Right atrium auricular region (tissue), 2 donors: ENCODE measurements around the gene ADORA1. TPM values are rescaled to one million over a fixed set of nuclear protein-coding genes. Genes with fewer than 3 reads are reported as not detected.

Source experiments
- DNase-seq: peaks from one replicate; pipeline ENCODE4 v3.0.0-alpha.2; 2019; ENCODE audit warnings: low spot score
- H3K27ac ChIP-seq, 2 donors: fragments of 200-600 bp; sonication (generic); 1 replicate in 1 of 2; 2 replicates in 1 of 2; pipeline ENCODE4 v1.5.1; 2016 to 2019
- H3K27me3 ChIP-seq, 2 donors: fragments of 200-600 bp; sonication (generic); one replicate each; pipeline versions ENCODE4 v1.5.1 to v1.6.0; 2017 to 2019
- H3K36me3 ChIP-seq: fragments of 200-600 bp; sonication (generic); one replicate; pipeline ENCODE4 v1.5.1; 2016
- H3K4me1 ChIP-seq, 2 donors: fragments of 200-600 bp; sonication (generic); one replicate each; pipeline versions ENCODE4 v1.5.1 to v1.6.0; 2017 to 2019
- H3K4me3 ChIP-seq, 2 donors: fragments of 200-600 bp; sonication (generic); 1 replicate in 1 of 2; 2 replicates in 1 of 2; pipeline ENCODE4 v1.5.1; 2017 to 2019; ENCODE audit warnings: mild to moderate bottlenecking in 1 of 2, moderate library complexity in 1 of 2
- H3K9me3 ChIP-seq, 2 donors: fragments of 200-600 bp; sonication (generic); one replicate each; pipeline ENCODE4 v1.5.1; 2019
- total RNA-seq, 2 donors: library from RNA; depleted of rRNA; stranded (reverse); fragments of >200 nt; gene quantifications; one replicate each; pipeline ENCODE4 v1.1.0, GENCODE V29; 2016
- TF ChIP-seq, protein P1 (sequence below), 2 donors: fragments of 200-600 bp; sonication (generic); IDR thresholded peaks; one replicate each; pipeline ENCODE4 v1.5.1; 2019; ENCODE audit warnings: antibody characterized with exemption in 2 of 2

The ADORA1 gene
- total RNA-seq, 2 donors from 2014 or later: 9.4 to 15.1 TPM

DNA sequence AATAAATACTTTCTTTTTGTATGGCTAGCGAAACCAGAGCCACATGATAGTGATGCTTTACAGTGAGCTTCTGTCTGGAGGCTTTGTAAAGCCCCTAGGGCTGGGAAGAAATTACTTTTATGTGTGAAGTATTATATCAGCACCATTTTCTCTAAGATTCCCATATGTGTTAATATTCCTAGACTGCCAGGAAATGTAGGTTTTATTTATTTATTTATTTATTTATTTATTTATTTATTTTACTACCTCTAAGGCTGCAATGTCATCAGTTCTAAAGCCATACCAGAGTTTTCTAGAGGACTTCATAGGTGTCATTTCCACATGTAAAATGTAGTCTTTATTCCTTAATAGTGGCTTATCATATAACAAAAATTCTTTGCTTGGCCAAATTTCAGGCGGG lies 63.4 kb downstream of the ADORA1 start:
- TF ChIP-seq, protein P1, sequence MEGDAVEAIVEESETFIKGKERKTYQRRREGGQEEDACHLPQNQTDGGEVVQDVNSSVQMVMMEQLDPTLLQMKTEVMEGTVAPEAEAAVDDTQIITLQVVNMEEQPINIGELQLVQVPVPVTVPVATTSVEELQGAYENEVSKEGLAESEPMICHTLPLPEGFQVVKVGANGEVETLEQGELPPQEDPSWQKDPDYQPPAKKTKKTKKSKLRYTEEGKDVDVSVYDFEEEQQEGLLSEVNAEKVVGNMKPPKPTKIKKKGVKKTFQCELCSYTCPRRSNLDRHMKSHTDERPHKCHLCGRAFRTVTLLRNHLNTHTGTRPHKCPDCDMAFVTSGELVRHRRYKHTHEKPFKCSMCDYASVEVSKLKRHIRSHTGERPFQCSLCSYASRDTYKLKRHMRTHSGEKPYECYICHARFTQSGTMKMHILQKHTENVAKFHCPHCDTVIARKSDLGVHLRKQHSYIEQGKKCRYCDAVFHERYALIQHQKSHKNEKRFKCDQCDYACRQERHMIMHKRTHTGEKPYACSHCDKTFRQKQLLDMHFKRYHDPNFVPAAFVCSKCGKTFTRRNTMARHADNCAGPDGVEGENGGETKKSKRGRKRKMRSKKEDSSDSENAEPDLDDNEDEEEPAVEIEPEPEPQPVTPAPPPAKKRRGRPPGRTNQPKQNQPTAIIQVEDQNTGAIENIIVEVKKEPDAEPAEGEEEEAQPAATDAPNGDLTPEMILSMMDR (IDR thresholded peaks at IDR 0.05): no peak
- H3K27me3 ChIP-seq: no peaks in the 10 kb centered on the region
- H3K27ac ChIP-seq: no peak overlapping the region
- DNase-seq: no peak
- no peaks in the 10 kb centered on the region for H3K9me3 ChIP-seq
- H3K4me1 ChIP-seq: peaks cover 0 to 7% of the 10 kb centered on the region in 2 donors
- H3K4me3 ChIP-seq: no peak overlapping the region
- no peaks in the 10 kb centered on the region for H3K36me3 ChIP-seq

DNA sequence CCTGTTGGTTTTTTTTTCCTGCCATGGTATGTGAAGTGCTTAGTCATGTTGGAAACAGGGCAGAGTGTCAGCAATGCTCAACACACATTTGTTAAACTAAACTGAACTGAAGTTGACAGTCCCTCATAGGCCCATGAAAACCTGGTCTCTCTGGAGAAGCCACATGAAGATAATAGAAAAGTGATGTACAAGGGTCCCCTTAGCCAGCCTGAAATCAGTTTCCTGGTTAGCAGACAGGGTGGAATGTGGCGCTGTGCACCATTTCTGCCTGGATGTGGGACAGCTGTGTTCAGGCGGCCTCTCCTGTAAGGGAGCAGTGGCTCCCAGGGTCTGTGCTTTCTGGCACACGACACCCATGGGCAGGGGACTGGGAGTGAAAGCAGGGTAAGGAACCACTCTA lies 68.8 kb downstream of the ADORA1 start:
- H3K4me1 ChIP-seq: peaks cover 0 to 24% of the 10 kb centered on the region in 2 donors
- H3K36me3 ChIP-seq: no peaks in the 10 kb centered on the region
- no peaks in the 10 kb centered on the region for H3K9me3 ChIP-seq
- TF ChIP-seq, protein P1 (IDR thresholded peaks at IDR 0.05): no peak
- no peaks in the 10 kb centered on the region for H3K27me3 ChIP-seq
- no peak for DNase-seq
- no peak overlapping the region for H3K27ac ChIP-seq
- no peak overlapping the region for H3K4me3 ChIP-seq

DNA sequence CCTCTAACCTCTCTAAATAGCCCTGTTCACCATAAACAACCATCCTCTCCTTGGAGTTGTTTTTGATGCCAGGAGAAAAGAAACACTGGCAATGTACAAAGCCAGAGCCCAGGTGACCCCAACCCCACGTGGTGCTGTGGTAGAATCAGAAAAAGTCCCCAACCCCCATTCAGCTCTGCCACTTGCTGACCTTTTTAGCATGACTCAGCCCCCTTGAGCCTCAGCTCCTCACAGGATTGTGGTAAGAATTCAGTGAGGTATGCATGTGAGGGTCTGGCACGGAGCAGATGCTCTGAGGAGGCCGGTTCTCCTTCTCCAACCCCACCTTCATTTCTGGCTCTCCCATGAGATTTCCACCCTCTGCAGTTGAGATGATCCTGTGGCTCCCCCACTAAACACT lies 70.1 kb downstream of the ADORA1 start:
- DNase-seq: no peak
- Histone ChIP-seq H3K4me1 (peaks cover 0 to 25% of the 10 kb centered on the region in 2 donors), H3K27me3 (no peaks in the 10 kb centered on the region), H3K27ac (no peak overlapping the region), H3K4me3 (no peak overlapping the region), H3K36me3 (no peaks in the 10 kb centered on the region), H3K9me3 (no peaks in the 10 kb centered on the region)
- TF ChIP-seq, protein P1 (IDR thresholded peaks at IDR 0.05): no peak

DNA sequence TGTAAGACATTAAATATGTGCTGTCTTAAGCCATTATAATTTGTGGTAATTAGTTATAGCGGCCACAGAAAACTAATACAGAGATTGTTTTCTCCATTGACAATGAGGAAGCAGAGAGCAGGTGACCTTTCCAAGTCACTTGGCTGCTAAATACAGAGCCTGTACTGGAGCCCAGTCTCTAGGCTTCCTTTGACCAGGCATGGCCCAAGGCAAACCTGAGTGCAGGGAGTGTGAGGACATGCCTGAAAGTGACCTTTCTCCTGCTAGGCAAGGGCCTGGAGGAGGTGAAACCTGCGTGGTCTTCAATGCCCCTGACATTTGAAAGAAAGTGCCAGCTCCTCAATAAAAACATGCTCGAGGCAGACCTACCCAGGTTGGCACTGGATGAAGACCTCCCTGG lies 71.5 kb downstream of the ADORA1 start:
- no peak overlapping the region for H3K27ac ChIP-seq

DNA sequence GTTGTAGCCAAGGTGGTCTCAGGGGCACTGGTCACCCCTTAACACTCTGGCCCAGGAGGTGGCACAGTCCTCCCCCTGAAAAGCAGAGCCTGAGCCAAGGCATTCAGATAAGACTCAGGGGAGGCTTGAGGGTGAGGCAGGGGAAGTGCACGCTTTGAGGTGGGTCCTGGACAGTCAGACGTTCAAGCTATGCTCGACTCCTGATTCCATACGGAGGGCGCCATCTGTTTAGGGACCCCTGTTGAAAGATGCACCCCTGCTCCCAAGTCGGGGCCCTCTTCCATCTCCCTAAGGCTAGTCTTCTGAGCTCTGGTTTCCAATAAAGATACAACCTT lies 71.9 kb downstream of the ADORA1 start:
- no peak for DNase-seq
- Histone ChIP-seq H3K27ac (peak overlapping the region; percentile 52 to 76), H3K4me1 (peaks cover 0 to 32% of the 10 kb centered on the region in 2 donors), H3K4me3 (no peak overlapping the region), H3K27me3 (no peaks in the 10 kb centered on the region), H3K9me3 (no peaks in the 10 kb centered on the region), H3K36me3 (no peaks in the 10 kb centered on the region)
- TF ChIP-seq, protein P1 (IDR thresholded peaks at IDR 0.05): no peak

More for the DNA sequence above, 71.5 kb downstream of the ADORA1 start:
- H3K4me3 ChIP-seq: no peak overlapping the region
- peaks cover 0 to 32% of the 10 kb centered on the region in 2 donors for H3K4me1 ChIP-seq
- DNase-seq: no peak
- H3K9me3 ChIP-seq: no peaks in the 10 kb centered on the region
- no peaks in the 10 kb centered on the region for H3K27me3 ChIP-seq
- H3K36me3 ChIP-seq: no peaks in the 10 kb centered on the region
- TF ChIP-seq, protein P1 (IDR thresholded peaks at IDR 0.05): no peak

DNA sequence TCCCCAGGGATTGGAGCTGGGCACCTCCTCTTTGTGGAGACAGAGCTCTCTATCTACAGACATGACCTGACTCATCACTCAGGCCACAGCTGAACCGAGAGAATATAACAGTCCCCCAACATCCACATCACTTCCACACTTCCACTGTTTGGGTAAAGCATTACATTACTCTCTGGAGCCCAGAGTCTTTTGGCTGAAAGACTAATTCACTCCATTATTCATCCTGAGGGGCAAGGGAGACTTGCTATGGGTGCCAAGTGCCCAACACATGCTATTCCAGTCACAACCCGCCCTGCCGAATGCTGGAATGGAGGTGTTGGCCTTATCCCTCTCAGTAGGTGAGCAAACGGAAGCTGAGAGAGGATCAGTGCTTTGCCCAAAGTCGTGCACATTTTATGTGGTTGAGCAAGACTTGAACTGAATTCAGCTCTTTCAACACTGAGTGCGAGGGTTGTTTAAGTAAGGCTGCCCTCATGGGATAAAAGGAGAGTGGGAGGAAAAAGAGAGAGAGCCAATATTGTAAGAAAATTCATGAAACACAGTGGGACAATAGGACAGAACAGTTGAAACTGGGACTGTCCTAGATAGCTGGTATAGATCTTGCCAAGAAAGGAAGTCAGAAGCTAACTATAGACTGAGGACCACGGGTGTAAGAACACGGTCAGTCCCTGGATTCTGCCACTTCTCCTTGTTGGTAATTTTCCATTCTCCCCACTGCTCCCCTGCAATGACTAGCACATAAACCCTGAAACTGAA lies 72.5 kb downstream of the ADORA1 start:
- peak; percentile 73 for DNase-seq
- Histone ChIP-seq H3K4me3 (no peak overlapping the region), H3K36me3 (no peaks in the 10 kb centered on the region), H3K4me1 (peaks cover 0 to 32% of the 10 kb centered on the region in 2 donors), H3K9me3 (no peaks in the 10 kb centered on the region), H3K27me3 (no peaks in the 10 kb centered on the region), H3K27ac (peak overlapping the region; percentile 52 to 76)
- TF ChIP-seq, protein P1 (IDR thresholded peaks at IDR 0.05): no peak
